NCI-H1092 treated with DMSO at 0.1 percent for 48 hours (cell line): ENCODE results near the gene MRPL23.

Experiments
- DNase-seq: peaks from one replicate; lab custom pipeline; 2025; lab: John Stamatoyannopoulos, UW

Gene MRPL23

DNA sequence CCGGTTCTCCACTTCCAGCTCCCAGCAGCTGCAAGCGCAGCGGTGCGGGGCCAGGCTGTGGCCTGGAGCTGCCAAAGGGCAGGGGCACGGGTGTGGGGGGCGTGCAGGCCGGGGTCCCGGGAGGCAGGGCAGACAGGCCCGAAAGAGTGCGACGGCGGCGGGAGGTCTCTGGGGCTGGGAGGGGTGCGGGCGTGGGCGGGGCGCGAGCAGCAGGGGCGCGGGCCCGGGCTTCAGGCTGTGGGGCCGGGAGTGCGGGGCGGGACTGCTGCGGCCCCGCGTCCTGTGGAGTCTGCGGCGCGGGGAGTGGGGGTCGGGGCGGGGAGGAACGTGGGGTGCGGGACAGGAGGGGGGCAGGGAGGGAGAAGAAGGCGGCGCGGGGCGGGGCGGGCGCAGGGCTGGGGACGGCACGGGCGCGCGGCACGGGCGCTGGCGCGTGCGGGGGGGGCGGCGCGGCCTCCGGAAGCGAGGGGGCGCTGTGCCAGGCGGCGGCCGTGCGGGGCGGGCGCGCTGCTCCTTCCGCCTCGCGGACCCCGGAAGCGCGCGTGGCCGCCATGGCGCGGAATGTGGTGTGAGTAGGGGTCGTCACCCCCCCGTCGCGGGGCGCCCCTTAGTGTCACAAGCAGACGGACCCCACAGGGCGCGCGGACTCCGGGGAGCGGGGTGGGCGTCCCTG, at the start of gene MRPL23:
Gene MRPL23, plus strand, starts transcription at position 521 of the 673 bp plus-strand sequence. Its CDS starts 31 bp downstream, at position 552.
- DNase-seq = no peak

DNA sequence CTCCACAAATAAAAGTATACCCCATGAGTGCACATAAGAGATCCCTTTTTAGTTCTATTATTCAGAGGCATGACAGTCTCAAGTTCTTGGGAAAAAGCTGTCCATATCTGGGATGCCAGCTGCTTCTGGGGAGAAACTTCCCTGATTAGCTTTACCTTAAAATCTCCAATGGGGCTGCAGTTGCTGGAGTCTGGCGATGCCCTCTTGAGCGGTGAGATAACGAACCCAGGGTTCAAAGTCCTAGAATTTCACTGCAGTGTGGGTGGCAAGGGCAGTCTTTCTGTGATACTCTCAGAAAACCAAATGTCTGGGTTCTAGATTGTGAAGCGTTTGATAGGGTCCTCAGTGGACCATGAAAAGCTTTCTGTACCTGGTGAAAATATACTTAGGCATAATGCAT, 48.0 kb upstream of the MRPL23 start:
- DNase-seq = no peak

DNA sequence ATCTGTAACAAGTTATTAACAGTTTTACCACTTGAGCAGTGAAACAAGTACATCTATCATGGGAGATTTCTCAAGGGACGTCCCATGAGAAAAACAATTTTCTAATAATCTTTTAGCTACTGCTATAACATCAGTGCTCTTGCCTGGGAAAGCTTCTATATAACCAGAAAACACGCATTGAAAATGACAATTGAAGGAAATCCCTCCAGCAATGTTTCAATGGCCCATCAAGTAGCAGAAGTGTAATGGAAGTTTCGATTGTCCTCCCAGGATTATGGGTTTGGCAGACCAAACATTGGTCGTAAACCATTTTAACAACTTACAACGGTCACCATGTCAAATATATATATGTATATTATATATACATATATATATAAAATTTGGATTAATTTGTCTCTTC, 47.4 kb upstream of the MRPL23 start:
- DNase-seq = no peak

DNA sequence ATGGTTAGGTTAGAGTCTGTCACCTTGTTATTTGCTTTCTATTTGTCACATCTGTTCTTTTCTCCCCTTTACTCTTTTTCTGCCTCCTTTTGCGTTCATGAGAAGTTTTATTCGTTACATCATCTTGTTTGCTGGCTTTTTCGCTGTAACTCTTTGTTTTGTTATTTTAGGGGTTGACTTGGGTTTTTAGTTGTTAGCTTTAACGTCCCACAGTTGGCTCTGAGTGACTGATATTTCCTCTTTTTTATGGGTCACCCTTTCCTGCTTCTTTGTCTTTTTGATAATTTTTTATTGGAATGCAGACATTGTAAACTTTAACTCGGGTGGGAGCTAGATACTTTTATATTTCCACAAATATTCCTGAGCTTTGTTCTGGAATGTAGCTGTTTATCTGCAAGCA, 41.0 kb upstream of the MRPL23 start:
- DNase-seq = no peak

GRCh38 chr11:1906611-1907423, 40.3 kb upstream of the MRPL23 start:
- DNase-seq = no peak

DNA sequence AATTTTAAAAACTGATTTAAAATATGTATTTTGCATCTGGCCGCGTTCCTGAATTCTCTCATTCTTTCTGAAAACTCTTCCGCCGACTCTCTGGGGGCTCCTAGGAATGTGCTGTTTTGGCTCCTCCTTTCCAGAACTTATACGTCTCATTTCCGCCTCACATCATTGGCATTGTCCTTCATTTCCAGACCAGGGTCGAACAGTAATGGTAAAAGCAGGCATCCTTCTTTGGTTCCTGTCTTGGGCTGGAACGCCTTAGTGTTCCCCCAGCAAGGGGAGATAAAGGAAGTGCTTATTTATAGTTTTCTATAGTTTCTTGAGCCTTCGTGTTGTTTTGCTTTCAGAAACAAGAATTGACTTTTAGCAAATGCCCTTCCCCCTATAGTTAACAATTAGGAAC, 38.5 kb upstream of the MRPL23 start:
- DNase-seq = no peak

GRCh38 chr11:1909524-1909923, 37.6 kb upstream of the MRPL23 start:
- no peak for DNase-seq

- no peak for DNase-seq
Measured at GRCh38 chr11:1912289-1912878, 34.7 kb upstream of the MRPL23 start.

DNA sequence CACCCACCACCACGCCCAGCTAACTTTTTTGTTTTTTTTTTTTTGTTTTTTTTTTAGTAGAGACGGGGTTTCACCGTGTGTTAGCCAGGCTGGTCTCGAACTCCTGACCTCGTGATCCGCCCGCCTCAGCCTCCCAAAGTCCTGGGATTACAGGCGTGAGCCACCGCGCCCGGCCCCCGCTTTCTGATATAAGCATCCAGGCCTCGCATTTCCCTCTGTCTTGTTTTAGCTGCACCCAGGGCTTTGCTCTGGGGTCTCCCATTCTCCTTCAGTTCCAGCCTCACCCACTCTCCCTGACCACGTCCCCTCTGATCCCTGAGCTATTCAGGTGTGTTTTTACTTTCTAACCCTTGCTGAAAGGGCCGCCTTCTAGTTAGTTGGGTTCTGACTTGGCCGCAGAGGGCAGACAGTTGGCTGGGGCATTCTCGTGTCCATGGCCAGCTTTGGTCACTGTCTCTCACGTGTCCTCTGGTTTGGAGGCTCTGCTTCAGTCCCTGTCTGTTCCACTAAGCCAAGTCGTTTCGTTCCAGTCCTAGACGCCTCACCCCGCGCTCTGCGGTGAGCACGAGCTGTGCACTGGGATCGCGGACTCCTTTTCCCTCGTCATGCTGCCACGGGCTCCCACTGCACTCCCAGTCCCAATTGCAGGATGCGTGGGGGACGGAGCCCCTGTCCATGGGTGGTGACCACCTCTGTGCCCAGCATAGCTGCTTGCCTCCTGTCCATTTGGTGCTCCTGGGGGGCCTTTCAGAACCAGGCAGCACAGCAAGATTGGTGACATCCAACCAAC, 33.7 kb upstream of the MRPL23 start:
- DNase-seq = no peak

GRCh38 chr11:1915795-1916131, 31.4 kb upstream of the MRPL23 start:
- no peak for DNase-seq

DNA sequence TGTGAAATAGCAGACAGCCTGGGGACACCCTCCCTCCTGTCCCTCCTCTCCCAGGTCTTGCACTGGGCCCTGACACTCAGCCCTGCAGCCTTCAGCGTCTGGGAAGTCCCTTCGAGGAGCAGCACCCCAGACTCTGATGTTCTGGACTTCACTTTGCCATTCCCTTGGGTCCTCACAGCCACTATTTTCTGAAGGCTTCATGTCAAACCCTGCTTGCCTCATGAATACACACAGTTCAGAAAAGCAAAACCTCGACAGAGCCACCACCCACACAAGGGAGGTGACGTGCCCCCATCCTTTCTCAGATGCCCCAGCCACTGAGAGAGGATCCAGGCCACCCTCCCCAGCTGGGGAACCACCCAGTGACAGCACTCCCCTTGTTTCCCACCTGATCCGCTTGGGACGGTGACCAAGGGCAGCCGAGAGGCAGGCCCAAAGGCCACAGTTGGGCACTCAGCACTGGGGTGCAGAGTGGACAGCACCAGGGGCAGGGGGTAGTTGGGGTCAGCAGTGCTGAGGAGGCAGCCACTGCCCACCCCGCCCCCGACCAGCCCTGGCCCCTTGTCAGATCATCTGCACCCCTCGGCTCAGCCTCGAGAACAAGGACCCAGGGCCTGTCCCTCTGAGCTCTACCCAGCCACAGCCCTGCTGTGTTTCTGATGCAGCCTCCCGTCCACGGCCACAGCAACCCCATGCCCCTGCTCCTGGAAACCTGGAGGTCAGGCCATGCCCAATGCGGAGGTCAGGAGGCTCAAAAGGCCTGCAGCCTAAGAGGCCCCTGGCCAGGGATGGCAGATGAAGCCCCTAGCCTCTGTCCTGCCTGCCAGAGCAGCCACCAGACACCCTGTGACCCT, 30.8 kb upstream of the MRPL23 start:
- no peak for DNase-seq

GRCh38 chr11:1916986-1917522, 30.1 kb upstream of the MRPL23 start:
- no peak for DNase-seq

DNA sequence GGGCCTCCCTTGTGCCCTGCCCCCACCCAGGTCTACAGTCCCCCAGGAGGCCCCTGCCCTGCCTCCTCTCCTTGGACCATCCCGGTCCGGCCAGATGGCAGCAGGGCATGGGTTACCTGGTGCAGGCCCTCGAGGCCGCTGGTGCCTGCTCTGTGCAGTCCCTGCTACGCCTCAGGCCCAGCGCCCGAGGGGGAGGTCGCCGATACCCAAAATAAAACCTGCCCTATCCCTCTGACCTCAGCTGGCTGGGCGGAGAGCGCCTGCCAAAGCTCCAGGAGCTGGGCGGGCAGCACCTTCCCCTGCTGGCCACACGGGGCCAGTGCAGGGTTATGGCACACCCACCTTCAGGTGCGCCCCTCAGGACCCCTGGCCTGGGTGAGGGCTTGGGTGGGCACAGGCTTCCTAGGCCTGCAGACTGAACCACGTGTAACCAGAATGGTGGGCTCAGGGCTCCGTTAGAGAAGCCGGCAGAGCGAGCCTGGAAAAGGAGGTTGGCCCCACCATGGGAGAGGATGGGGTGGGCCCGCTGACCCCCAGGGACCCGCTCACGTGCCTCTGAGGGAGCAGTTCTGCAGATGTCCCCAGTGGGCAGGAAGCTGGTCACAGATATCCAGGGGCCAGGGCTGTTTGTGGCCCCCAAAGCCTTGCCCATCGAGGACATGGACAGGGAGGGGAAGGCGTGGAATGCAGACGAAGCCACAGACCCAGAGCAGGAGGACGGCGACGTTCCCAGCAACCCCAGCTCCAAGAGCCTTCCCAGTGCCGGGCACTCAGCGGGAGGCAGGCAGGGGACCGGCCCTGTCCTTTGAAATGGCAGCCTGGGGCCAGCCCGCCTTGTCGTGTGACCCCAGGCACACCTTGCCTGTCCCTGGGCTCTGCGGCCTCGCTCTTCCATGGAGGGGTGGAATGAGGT, 29.4 kb upstream of the MRPL23 start:
- DNase-seq = no peak

DNA sequence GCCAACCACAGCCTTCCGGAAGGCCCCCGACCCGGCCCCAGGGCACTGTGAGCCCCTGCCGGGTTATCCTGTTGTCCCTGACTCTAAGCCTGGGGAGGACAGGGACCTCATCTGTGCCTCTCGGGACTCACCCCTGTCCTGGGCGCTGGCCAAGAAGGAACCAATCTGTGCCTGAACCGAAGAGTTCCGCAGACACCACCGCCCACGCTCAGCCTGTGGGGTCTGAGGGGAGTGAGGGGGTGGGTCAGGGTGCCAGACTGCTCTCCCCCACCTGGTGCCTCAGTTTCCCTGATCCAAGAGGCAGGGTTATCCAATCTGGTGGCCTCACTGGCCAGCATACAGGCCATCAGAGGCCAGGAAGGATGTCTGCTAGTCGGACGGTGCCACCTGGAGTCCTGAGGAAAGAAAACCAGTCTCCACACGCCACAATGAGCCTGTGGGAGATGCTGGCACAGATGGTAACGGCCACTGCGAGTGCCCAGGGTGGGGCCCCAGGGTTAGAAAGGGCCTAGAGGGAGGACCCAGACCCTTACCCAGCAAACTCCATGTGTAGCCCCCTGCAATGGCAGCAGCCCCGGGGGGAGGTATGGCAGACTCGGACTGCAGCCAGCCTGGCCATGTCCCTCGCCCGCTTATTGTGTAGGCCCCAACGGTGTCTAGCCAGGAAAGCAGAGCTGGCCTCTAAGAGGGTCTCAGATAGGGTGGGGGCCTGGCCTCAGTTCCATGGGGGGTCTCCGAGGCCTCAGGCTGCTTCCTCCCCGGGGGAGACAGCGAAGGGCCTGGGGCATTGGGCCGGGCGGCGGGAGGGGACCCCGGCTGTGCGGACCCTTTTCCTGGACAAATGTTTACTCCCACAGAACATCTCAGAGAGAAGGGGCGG, 28.5 kb upstream of the MRPL23 start:
- no peak for DNase-seq

DNA sequence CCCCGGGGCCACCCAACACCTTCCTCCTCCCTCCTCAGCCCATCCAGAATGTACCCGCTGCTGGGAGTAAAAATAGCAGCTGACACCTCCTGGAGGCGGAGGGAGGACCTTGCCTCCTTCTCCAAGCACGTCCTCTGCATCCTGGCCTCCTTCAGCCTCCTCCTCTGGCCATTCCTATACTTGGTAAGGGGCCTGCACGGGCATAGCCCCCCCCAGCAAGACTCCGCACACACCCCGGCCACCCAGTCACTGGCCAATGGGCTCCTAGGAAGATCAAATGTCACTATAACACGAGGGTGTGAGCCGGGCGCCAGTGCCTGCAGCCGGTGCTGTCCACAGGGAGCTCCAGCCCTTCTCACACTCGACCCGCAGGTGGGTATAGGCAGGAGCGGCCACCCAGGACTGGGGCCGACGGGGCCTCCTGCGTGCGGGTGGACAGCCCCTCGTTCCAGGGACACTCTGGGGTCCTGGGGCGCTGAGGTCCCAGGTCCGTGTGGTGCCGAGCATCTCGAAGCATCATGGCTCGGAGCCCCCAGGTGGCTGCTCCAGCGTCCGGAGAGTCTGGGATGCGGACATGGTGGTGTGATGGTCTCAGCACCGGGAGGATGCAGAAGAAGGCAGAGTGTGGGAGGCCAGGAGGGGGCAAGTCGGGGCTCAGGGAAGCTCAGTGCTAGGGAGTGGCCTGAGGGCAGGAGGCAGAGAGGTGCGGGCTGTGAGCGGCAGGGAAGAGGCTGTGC, 27.6 kb upstream of the MRPL23 start, which contains the start of gene TNNT3:
Gene TNNT3, plus strand, starts transcription at position 313 of the 737 bp plus-strand sequence. CDS start 3,172 bp downstream, outside the sequence.
- DNase-seq = no peak

- DNase-seq = no peak
Measured at GRCh38 chr11:1920128-1920908, 26.8 kb upstream of the MRPL23 start.

DNA sequence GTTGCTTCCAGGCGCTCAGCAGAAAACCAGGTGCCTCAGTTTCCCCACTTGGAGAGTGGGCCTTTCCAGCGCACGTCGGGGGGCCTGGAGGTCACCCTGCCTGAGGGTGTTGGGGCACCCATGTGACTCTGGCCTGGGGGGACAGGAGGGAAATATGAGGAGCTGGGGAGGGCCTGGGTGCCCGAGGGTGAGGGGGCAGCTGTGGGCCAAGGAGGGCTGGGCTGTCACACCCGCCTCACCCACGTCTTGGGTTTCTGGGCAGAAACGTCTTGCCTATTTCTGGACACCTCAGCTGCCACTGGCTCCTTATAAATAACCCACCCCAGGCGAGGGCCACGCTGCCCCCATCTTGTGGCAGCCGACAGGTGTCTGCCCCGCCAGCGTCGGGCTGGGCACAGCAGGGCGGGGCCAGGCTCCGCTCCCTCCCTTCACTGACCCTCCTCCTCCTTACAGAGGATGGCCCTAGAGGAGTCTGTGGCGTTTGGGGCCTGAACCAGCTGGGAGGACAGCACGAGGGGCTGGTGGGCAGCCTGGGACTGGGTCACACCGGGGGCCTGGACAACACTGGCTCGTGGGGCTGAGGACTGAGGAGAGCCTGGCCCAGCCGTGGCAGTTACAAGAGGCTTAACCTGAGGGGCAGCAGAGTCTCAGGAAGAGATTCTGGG, 26.1 kb upstream of the MRPL23 start:
- no peak for DNase-seq
